H1 (cell line): Measurements from ENCODE around the gene TTC38. TPM values are rescaled to one million over a fixed set of nuclear protein-coding genes. Genes with fewer than 3 reads are reported as not detected.

Experiments
- CTCF ChIA-PET: fragments of 300-600 bp; sonication (Branson Sonifier 250); formaldehyde crosslinking; loops from one replicate; lab custom pipeline; 2021; ENCODE audit not compliant: partially characterized antibody; lab: Charles Lee
- POLR2A ChIA-PET: fragments of 300-600 bp; sonication (Branson Sonifier 250); formaldehyde crosslinking; loops from one replicate; lab custom pipeline; 2021; ENCODE audit warnings: inconsistent platforms; ENCODE audit not compliant: partially characterized antibody; lab: Charles Lee
- DNase-seq, 2 experiments: peaks; one replicate each; pipeline versions ENCODE4 v3.0.0 to v3.0.0-alpha.2; 2010 to 2022; ENCODE audit warnings: low spot score in 2 of 2, low read depth in 1 of 2, mixed read lengths in 1 of 2
- FAIRE-seq: peaks from 2 replicates; lab custom pipeline; 2011; peaks lifted over from hg19 to GRCh38; lab: Jason Lieb, UNC
- H2AFZ ChIP-seq: 2 replicates; pipeline ENCODE4 v1.8.1; 2012; ENCODE audit warnings: low read length, inconsistent platforms
- H2AK5ac ChIP-seq: 2 replicates; pipeline ENCODE4 v1.6.1; 2013; ENCODE audit warnings: low read depth, low read length
- H2BK120ac ChIP-seq: replicated peaks from 2 replicates; pipeline ENCODE3; 2013; ENCODE audit warnings: low read depth, low read length, inconsistent platforms
- H2BK12ac ChIP-seq: 2 replicates; pipeline ENCODE4 v1.6.1; 2013; ENCODE audit warnings: low read depth, low read length
- H2BK15ac ChIP-seq: 2 replicates; pipeline ENCODE4 v1.6.1; 2013; ENCODE audit warnings: low read length
- H2BK20ac ChIP-seq: 2 replicates; pipeline ENCODE4 v1.6.1; 2013; ENCODE audit warnings: low read length
- H2BK5ac ChIP-seq: 2 replicates; pipeline ENCODE4 v1.6.1; 2013; ENCODE audit warnings: low read depth, low read length
- H3K14ac ChIP-seq: 2 replicates; pipeline ENCODE4 v1.6.1; 2013; ENCODE audit warnings: inconsistent platforms; ENCODE audit not compliant: insufficient read length
- H3K18ac ChIP-seq: 2 replicates; pipeline ENCODE4 v1.6.1; 2013; ENCODE audit warnings: low read length; ENCODE audit errors: extremely low read depth
- H3K23ac ChIP-seq: 2 replicates; pipeline ENCODE4 v1.6.1; 2013; ENCODE audit warnings: inconsistent platforms; ENCODE audit not compliant: insufficient read length
- H3K23me2 ChIP-seq: 2 replicates; pipeline ENCODE4 v1.6.1; 2013; ENCODE audit warnings: low read depth, low read length
- H3K27ac ChIP-seq: 2 replicates; pipeline ENCODE4 v1.6.1; 2011; ENCODE audit warnings: low read depth, low read length, inconsistent platforms
- H3K27me3 ChIP-seq, 4 experiments: replicated peaks in 1 of 4; 1 replicate in 1 of 4; 2 replicates in 3 of 4; pipeline versions ENCODE4 v1.6.1 to v1.8.1; 2011 to 2013; ENCODE audit warnings: low read length in 3 of 4, mild to moderate bottlenecking in 3 of 4, inconsistent platforms in 2 of 4, mixed read lengths in 2 of 4, moderate library complexity in 1 of 4; ENCODE audit not compliant: control insufficient read depth in 3 of 4, insufficient read depth in 3 of 4; ENCODE audit errors: extremely low read depth in 1 of 4
- H3K36me3 ChIP-seq, 4 experiments: 2 replicates each; pipeline versions ENCODE4 v1.6.1 to v1.8.1; 2011 to 2013; ENCODE audit warnings: mild to moderate bottlenecking in 4 of 4, low read length in 3 of 4, moderate library complexity in 2 of 4, control low read depth in 1 of 4, inconsistent platforms in 1 of 4; ENCODE audit not compliant: insufficient read depth in 4 of 4, control insufficient read depth in 2 of 4
- H3K4ac ChIP-seq: replicated peaks from 2 replicates; pipeline ENCODE3; 2013; ENCODE audit warnings: low read length, low read depth, mixed read lengths, inconsistent platforms; ENCODE audit not compliant: insufficient read length
- H3K4me1 ChIP-seq, 4 experiments: replicated peaks in 1 of 4; 1 replicate in 1 of 4; 2 replicates in 3 of 4; pipeline versions ENCODE4 v1.6.1 to v1.8.1; 2011 to 2013; ENCODE audit warnings: low read length in 3 of 4, inconsistent platforms in 2 of 4, mixed read lengths in 1 of 4; ENCODE audit not compliant: insufficient read depth in 4 of 4, control insufficient read depth in 3 of 4
- H3K4me2 ChIP-seq, 2 experiments: 2 replicates each; pipeline versions ENCODE4 v1.6.1 to v1.8.1; 2011 to 2013; ENCODE audit warnings: low read depth in 2 of 2, low read length in 2 of 2, control low read depth in 1 of 2, inconsistent platforms in 1 of 2, mild to moderate bottlenecking in 1 of 2; ENCODE audit not compliant: insufficient read depth in 1 of 2
- H3K4me3 ChIP-seq, 4 experiments: fragments of 200-600, 300-600 bp in 1 of 4; sonication (generic), shearing (Covaris generic), sonication (Bioruptor Twin) in 1 of 4; 2 replicates each; pipeline versions ENCODE4 v1.5.1 to v1.8.1; 2011 to 2016; ENCODE audit warnings: low read length in 4 of 4, low read depth in 3 of 4, control low read depth in 2 of 4, inconsistent platforms in 2 of 4, mild to moderate bottlenecking in 2 of 4, mixed read lengths in 1 of 4, moderate library complexity in 1 of 4; ENCODE audit not compliant: insufficient read depth in 2 of 4; ENCODE audit errors: extremely low read depth in 1 of 4
- H3K56ac ChIP-seq: replicated peaks from 2 replicates; pipeline ENCODE3; 2013; ENCODE audit warnings: low read depth, mild to moderate bottlenecking, mixed read lengths, low read length, inconsistent platforms; ENCODE audit not compliant: insufficient read length
- H3K79me1 ChIP-seq: 2 replicates; pipeline ENCODE4 v1.6.1; 2013; ENCODE audit warnings: low read depth, low read length, control low read depth
- H3K79me2 ChIP-seq, 2 experiments: 2 replicates each; pipeline versions ENCODE4 v1.6.1 to v1.8.1; 2012 to 2013; ENCODE audit warnings: low read length in 2 of 2, mild to moderate bottlenecking in 2 of 2, inconsistent platforms in 1 of 2; ENCODE audit not compliant: insufficient read depth in 2 of 2, control insufficient read depth in 1 of 2
- H3K9ac ChIP-seq, 4 experiments: replicated peaks in 1 of 4; 1 replicate in 1 of 4; 2 replicates in 3 of 4; pipeline versions ENCODE4 v1.6.1 to v1.8.1; 2011 to 2013; ENCODE audit warnings: low read depth in 3 of 4, low read length in 3 of 4, control low read depth in 2 of 4, mild to moderate bottlenecking in 2 of 4, moderate library complexity in 2 of 4, inconsistent platforms in 1 of 4; ENCODE audit errors: extremely low read depth in 1 of 4
- H3K9me3 ChIP-seq, 2 experiments: 2 replicates each; pipeline versions ENCODE4 v1.6.1 to v1.8.1; 2012 to 2013; ENCODE audit warnings: mild to moderate bottlenecking in 2 of 2, moderate library complexity in 2 of 2, control low read depth in 1 of 2, inconsistent platforms in 1 of 2, low read depth in 1 of 2, low read length in 1 of 2, mixed read lengths in 1 of 2; ENCODE audit not compliant: insufficient read depth in 2 of 2
- H4K20me1 ChIP-seq, 2 experiments: replicated peaks in 1 of 2; 2 replicates each; pipeline versions ENCODE3 to v1.8.1; 2011 to 2013; ENCODE audit warnings: inconsistent platforms in 2 of 2, low read length in 2 of 2, mild to moderate bottlenecking in 1 of 2; ENCODE audit not compliant: insufficient read depth in 2 of 2, control insufficient read depth in 1 of 2
- H4K5ac ChIP-seq: 2 replicates; pipeline ENCODE4 v1.6.1; 2013; ENCODE audit warnings: low read length, low read depth, mixed read lengths, inconsistent platforms; ENCODE audit not compliant: insufficient read length
- H4K8ac ChIP-seq: 2 replicates; pipeline ENCODE4 v1.8.0; 2013; ENCODE audit warnings: mild to moderate bottlenecking, moderate library complexity, low read length, inconsistent platforms; ENCODE audit not compliant: insufficient read depth; ENCODE audit errors: extremely low read depth
- H4K91ac ChIP-seq: replicated peaks from 2 replicates; pipeline ENCODE3; 2013; ENCODE audit warnings: low read length, mixed read lengths, inconsistent platforms; ENCODE audit not compliant: insufficient read length
- BACH1 ChIP-seq: IDR thresholded peaks from 2 replicates; pipeline ENCODE4 v1.6.1; 2012; ENCODE audit warnings: low read length, improper control_type of control experiment
- BCL11A ChIP-seq, 2 experiments: IDR thresholded peaks; one replicate each; pipeline ENCODE4 v1.6.1; 2011; ENCODE audit warnings: low read depth in 2 of 2, low read length in 2 of 2, mild to moderate bottlenecking in 2 of 2
- KDM4A ChIP-seq: IDR thresholded peaks from one replicate; pipeline ENCODE4 v1.7.1; 2012; ENCODE audit warnings: low read depth, mild to moderate bottlenecking, moderate library complexity, low read length, inconsistent platforms; ENCODE audit not compliant: severe bottlenecking
- PHF8 ChIP-seq: fragments of 200-600 bp; sonication (generic); conservative IDR thresholded peaks from 2 replicates; pipeline ENCODE4 v1.7.1; 2012; ENCODE audit warnings: low read depth, mild to moderate bottlenecking, inconsistent platforms, low read length, moderate library complexity
- POLR2A ChIP-seq, 2 experiments: IDR thresholded peaks; 1 replicate in 1 of 2; 2 replicates in 1 of 2; pipeline ENCODE4 v1.6.1; 2011; ENCODE audit warnings: low read depth in 2 of 2, low read length in 2 of 2, mild to moderate bottlenecking in 2 of 2; ENCODE audit errors: control extremely low read depth in 1 of 2
- POU5F1 ChIP-seq: IDR thresholded peaks from 2 replicates; pipeline ENCODE4 v1.6.1; 2011; ENCODE audit warnings: low read depth, mild to moderate bottlenecking, low read length, moderate library complexity
- RAD21 ChIP-seq, 2 experiments: IDR thresholded peaks in 1 of 2; conservative IDR thresholded peaks in 1 of 2; 2 replicates each; pipeline ENCODE4 v1.6.1; 2011; ENCODE audit warnings: low read depth in 2 of 2, low read length in 2 of 2, improper control_type of control experiment in 1 of 2, inconsistent platforms in 1 of 2, mild to moderate bottlenecking in 1 of 2, moderate library complexity in 1 of 2
- RNF2 ChIP-seq: fragments of 200-900, 300-1000 bp; sonication (generic); IDR thresholded peaks from 2 replicates; pipeline ENCODE4 v1.7.1; 2016; ENCODE audit warnings: borderline replicate concordance, low read depth, mild to moderate bottlenecking, antibody characterized with exemption, low read length; ENCODE audit not compliant: poor library complexity, severe bottlenecking; ENCODE audit errors: missing control alignments
- RXRA ChIP-seq: IDR thresholded peaks from 2 replicates; pipeline ENCODE4 v1.6.1; 2011; ENCODE audit warnings: low read depth, mild to moderate bottlenecking, low read length, moderate library complexity; ENCODE audit not compliant: insufficient read depth
- SAP30 ChIP-seq: fragments of 300-600 bp; sonication (generic); IDR thresholded peaks from 2 replicates; pipeline ENCODE4 v1.7.1; 2012; ENCODE audit warnings: low read length, moderate library complexity, mild to moderate bottlenecking, inconsistent platforms; ENCODE audit not compliant: insufficient read depth, insufficient replicate concordance
- SIRT6 ChIP-seq: IDR thresholded peaks from one replicate; pipeline ENCODE4 v1.7.1; 2012; ENCODE audit warnings: low read length, inconsistent platforms
- SIX5 ChIP-seq: IDR thresholded peaks from 2 replicates; pipeline ENCODE4 v1.6.1; 2011; ENCODE audit warnings: mild to moderate bottlenecking, low read depth, low read length
- TAF7 ChIP-seq: optimal IDR thresholded peaks from 2 replicates; pipeline ENCODE3; 2011; ENCODE audit warnings: low read depth, mild to moderate bottlenecking, inconsistent platforms, low read length, moderate library complexity, borderline replicate concordance
- WGBS, 2 experiments: shearing (Covaris generic) in 1 of 2; methylation state at CpG; one replicate each; pipeline versions ENCODE4 v1.1.6 to v1.1.7; 2013 to 2015; ENCODE audit warnings: low lambda C conversion rate in 2 of 2, mixed read lengths in 2 of 2, inconsistent platforms in 1 of 2, low coverage in 1 of 2, missing lambda C conversion rate in 1 of 2; ENCODE audit not compliant: insufficient replicate concordance in 2 of 2, insufficient coverage in 1 of 2, insufficient read length in 1 of 2; ENCODE audit errors: extremely low coverage in 1 of 2, missing lambda C conversion rate in 1 of 2; 5-methylcytosine and 5-hydroxymethylcytosine counted together
- polyA plus RNA-seq, 7 experiments: library from polyadenylated mRNA; depleted of rRNA in 3 of 7; stranded (reverse) in 5 of 7; unstranded in 2 of 7; fragments of >200 nt in 5 of 7; fragments of 200-250 nt in 2 of 7; gene quantifications; 1 replicate in 5 of 7; 2 replicates in 1 of 7; 4 replicates in 1 of 7; pipeline versions ENCODE4 v1.2.1 to v1.2.3, GENCODE V29; 2011 to 2013; ENCODE audit warnings: missing spikeins in 2 of 7, mixed read lengths in 2 of 7
- total RNA-seq: library from RNA; stranded (reverse); fragmentation: NEBNext Ultra II Directional; extraction: Animal tissue kit (Norgen Biotek cat#: 25700); gene quantifications from 2 replicates; pipeline ENCODE4 v1.2.1, GENCODE V29; 2021

The TTC38 gene
- total and polyA plus RNA-seq, 2 of the 8 experiments (the other 6 are each of a cell fraction or from before 2014, with no cell fraction given), result 25.3 to 34.8 TPM

DNA sequence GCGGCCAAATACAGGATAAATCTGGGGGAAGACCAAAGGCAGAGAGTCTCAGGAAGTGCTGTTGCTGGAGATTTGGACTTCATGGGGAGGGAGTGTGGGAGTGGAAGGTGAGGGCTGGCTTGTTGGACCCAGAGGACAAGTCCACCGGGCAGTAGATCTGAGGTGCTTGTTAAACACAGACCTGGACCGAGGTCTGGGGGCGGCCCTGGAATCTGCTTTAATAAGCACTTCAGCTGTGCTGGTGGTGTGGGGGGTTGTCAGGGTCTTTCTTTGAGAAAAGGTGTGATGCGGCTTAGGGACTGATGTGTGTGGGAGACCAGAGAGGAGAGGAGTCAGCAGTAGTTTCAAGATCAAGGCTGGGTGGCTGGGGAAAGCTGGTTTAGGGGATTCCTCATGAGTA is 72.1 kb downstream of the TTC38 start:
- Histone ChIP-seq H3K36me3 (peaks cover 21 to 63% (median 40%) of the 10 kb centered on the region in 4 experiments), H2BK120ac (no peak overlapping the region), H3K23ac (no peak overlapping the region), H3K79me2 (peaks cover 9 to 38% of the 10 kb centered on the region in 2 experiments), H3K9me3 (no peaks in the 10 kb centered on the region), H3K27ac (no peak overlapping the region), H2BK20ac (no peak overlapping the region), H3K27me3 (no peaks in the 10 kb centered on the region), H3K23me2 (0 out of 2 replicates have a peak, but pooled peaks cover 2% of the 10 kb centered on the region), H4K91ac (no peak overlapping the region), H2AFZ (no peak overlapping the region), H3K4me1 (peaks cover 0 to 4% (median 3%) of the 10 kb centered on the region in 4 experiments; a peak in 2 of 7 replicates), H3K9ac (no peak overlapping the region), H3K4me3 (no peak overlapping the region), H3K4me2 (no peak overlapping the region), H3K79me1 (peaks cover 12% of the 10 kb centered on the region), H2BK15ac (no peak overlapping the region), H4K20me1 (peaks cover 7 to 17% of the 10 kb centered on the region in 2 experiments), H2BK12ac (no peak overlapping the region), H4K5ac (no peak overlapping the region), H3K4ac (no peak overlapping the region), H3K14ac (no peak overlapping the region), H2AK5ac (no peak overlapping the region), H2BK5ac (no peak overlapping the region), H3K18ac (no peak overlapping the region), H4K8ac (no peak overlapping the region), H3K56ac (no peak overlapping the region)
- FAIRE-seq, result no peak
- ChIA-PET CTCF (interaction anchor here (0.8 to 1.9 kb wide), 3 partner anchors 27 to 224 kb away, joined by 3 to 7 read pairs (median 3); no protein-coding TSS in a partner anchor), POLR2A (interaction anchor here (1.0 to 2.0 kb wide), 4 partner anchors 11 to 22 kb away, joined by 3 to 6 read pairs (median 4); no protein-coding TSS in a partner anchor)
- 91% methylated on average over 5 of the region's 5 CpGs; no CpG with 5 or more reads in 1 of the 2 experiments for WGBS, 2 experiments
- DNase-seq, result no peak
- no peak for TF ChIP-seq POLR2A (IDR thresholded peaks at IDR 0.05; ENCODE audit: control extremely low read depth in 1 of 2, low read depth in 2 of 2, low read length in 2 of 2)
- TF ChIP-seq PHF8, result no peak
- TF ChIP-seq RAD21 (IDR thresholded peaks at IDR 0.05 in 1 of 2, conservative IDR thresholded peaks at IDR 0.05 in 1 of 2; ENCODE audit: low read depth in 2 of 2, low read length in 2 of 2), result no peak
- no peak for TF ChIP-seq SIRT6
- TF ChIP-seq BACH1, result no peak
- no peak for TF ChIP-seq SIX5
- no peak for TF ChIP-seq RNF2
- TF ChIP-seq SAP30, result no peak
- TF ChIP-seq POU5F1, result no peak
- TF ChIP-seq RXRA, result no peak
- no peak for TF ChIP-seq KDM4A
- no peak for TF ChIP-seq BCL11A (IDR thresholded peaks at IDR 0.05; ENCODE audit: low read depth in 2 of 2, low read length in 2 of 2)
- TF ChIP-seq TAF7, result no peak
